ENCODE results near the gene UBE4A.
"Not testable (repeated sequence)": the region's sequence is repeated elsewhere in the genome, so short reads cannot be mapped to it uniquely, and the experiment has no call there.

UBE4A gene

DNA sequence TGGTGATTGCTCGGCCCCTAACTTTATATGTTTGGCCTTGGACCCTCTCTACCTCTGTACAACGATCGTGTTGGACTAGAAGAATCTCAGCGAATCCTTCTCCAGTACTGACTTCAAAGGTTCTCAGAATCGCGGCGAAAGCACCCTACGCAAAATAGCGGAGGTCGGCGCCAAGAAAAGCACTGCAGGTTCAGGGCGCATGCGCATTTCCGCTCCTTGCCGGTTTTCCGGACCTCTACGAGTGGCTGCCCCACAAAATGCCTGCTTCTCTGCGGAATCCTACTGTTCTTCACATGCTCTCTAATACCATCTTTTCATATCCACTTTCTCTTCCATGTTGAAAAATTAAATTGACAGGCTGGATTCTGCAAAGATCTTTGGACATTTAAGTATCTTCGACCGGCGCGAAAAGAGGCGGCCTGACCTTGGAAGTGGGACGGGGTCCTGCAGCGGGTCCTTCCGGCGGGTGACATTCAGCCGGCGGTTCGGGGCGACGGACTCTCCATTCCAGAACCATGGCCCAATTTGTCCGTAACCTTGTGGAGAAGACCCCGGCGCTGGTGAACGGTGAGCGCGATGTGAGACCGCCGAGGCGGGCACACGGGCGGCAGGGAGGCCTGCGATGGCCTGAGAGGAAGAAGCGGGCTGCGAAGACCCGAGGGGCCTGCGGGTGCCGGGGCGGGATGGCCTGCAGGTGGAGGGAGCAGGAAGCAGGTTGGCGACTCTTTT, 41.9 kb downstream of the UBE4A start, which contains the start of gene ATP5MG:
Gene ATP5MG, plus strand, starts transcription at position 456 of the 729 bp plus-strand sequence. Its CDS starts 60 bp downstream, at position 516.
- peak; percentile 84 for DNase-seq (ENCODE audit: low read depth)

DNA sequence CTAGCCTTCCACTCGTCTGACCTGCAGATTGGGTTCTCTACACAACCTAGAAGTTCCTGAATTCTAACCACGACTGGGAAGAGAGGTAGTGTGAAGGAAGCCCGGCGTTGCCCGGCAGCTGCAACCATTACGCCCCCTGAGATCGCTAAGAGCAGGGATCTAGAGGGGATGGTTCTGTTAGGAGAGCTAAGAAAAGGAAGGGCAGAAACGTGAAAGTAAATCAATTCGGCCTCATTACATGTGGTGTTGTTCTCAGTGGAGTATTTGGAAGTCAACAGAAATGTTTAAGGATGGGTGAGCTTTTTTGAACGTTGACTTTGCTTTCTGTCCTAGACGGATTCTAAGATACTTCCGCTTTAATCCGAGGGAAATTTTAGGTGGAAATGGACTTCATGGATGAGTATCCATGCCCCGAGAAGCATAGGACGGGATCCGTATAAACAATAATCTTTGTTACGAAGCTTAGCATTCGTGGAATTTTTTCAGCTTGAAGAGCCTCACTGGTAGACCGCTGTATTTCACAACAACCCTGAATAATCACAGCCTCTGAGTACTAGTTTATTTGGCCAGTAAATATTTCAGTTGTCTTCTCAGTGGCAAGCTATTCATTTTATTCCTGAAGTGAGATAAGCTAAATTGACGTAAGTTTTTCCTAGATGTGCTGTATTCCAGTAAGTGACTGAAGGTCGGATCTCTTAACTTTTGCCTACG, 42.6 kb downstream of the UBE4A start:
- no peak for DNase-seq (ENCODE audit: low read depth)

DNA sequence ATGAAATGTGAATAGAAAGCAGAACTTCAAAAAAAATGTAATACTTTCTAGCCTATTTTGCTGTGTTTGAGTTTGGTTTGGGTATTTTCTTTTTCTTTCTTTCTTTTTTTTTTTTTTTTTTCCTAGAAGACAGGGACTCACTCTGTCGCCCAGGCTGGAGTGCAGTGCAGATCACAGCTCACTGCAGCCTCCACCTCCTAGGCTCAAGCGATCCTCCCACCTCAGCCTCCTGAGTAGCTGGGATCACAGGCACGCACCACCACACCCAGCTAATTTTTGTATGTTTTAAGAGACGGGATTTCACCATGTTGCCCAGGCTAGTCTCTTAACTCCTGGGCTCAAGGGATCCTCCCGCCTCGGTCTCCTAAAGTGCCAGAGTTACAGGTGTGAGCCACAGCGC, 43.2 kb downstream of the UBE4A start:
- DNase-seq (ENCODE audit: low read depth) = not testable (repeated sequence)

DNA sequence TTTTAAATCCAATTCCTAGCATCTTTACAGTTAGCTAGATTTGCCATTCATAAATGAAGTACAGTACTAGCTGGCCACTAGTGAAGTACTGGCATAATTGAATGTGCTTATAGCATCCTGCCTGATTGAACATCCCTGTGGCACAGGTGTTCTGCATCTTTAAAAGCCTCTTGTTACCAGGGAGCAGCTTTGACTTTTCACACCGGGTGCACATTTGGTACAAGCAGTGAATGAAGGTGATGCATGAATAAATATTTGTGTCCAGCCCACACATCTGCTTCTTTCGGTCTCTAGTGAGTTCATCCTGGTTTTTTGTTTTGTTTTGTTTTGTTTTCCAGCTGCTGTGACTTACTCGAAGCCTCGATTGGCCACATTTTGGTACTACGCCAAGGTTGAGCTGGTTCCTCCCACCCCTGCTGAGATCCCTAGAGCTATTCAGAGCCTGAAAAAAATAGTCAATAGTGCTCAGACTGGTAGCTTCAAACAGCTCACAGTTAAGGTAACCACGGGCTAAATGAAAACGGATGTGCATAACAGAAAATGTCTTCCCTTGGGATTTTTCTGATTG, 47.3 kb downstream of the UBE4A start:
- DNase-seq (ENCODE audit: low read depth) = no peak

DNA sequence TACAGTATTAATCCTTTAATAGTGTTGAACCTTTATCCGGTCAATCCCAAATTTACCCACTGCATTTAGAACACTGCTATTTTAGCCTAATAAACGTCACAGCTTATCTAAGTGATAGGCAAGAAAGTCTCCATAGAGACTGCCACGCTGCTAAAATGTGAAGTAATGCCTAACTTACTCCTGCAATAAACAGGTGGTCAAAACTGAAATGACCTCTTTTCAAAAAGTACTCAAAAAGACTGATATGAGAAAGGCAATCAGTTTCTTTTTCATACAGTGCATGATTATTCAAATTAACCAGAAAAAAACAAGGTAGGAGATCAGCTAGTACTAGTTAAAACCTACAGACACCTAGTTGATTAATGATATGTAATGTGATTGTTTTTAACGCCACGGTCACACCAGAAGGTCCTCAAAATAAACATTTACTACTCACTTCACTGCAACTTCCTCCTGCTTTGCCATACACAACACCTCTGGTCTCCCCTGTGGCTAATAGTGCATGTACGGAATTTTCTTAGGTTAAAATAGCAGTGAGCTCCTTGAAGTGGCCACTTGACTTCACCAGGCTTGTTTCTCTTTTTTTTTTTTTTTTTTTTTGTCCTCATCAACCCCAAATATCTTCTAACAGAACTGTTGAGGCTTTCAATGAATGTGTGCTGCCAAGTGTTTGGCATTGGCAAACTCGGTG, 50.8 kb downstream of the UBE4A start:
- no peak for DNase-seq (ENCODE audit: low read depth)

DNA sequence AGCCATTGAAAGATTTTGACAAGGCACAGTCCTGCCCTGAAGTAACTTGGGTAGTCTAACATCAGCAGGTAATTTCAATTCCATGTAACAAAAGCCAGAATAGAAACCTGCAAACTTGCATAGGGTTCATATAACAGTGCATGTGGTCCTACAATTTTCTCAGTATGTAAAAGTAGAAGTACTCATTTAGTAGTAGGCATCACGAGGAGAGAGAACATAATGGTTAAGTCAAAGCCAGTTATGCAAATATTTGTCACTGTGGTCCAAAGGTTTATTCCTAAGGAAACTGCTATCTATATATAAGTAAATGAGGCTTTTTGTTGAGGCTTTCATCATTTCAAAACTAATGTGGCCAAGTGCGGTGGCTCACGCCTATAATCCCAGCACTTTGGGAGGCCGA, 52.1 kb downstream of the UBE4A start:
- DNase-seq (ENCODE audit: low read depth) = no peak

DNA sequence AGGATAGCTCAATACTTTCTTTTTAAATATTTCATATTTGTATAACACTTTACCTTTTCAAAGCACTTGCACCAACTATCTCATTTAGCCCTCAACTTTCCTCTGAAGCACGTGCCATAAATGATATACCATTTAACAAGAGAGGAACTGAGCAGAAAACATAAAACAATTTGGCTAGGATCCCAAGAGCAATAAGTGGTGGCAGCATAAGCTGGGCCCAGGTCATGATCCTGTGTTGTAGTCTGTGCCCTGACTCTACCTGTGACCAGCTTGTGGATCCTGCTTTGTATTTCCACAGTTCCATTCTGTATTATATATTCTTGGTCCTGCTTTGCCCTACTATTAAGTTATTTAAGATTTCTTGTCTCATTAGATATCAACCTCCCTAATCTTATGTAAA, 53.5 kb downstream of the UBE4A start:
- DNase-seq (ENCODE audit: low read depth) = no peak

DNA sequence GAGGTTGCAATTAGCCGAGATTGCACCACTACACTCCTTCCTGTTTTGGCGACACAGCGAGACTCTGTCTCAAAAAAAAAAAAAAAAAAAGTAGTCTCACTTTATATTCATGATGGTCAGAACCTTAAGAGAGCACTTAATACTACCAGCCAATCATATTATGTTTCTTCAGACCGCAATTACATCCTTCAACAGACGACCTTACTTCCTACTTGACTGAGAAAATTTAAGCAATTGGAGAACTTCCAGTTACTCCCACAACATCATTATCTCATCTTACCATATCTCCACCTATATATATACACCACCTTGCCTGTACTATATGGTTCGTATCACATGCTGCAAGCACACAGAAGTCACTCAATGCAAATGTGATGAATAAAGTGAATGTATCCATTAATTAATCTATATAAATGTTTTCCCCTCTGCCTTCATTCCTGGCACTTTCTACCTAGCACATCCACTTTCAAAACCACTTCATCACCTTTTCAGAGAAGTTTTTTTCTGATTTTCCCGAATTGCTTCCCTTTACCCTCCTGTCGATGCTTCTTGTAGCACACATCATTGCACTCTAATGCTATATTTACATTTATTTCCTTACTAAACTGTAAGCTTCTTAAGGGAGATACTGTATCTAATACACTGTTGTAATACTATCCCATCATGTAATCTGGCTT, 55.8 kb downstream of the UBE4A start:
- no peak for DNase-seq (ENCODE audit: low read depth)

DNA sequence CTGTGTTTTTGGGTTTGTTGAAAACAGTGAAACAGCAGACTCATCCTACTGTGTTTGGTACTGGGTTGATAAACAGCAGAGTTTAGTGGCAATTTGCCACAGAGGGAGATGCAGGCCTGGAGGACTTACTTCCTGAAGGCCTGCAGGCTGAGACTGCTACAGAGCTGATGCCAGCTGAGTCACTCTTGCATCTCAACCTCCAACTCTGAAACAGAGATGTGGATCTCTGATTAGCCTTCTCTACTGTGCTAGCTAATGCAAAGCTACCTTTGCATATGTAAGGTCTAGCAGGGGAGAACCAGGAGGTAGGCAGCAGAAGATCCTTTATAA, 56.3 kb downstream of the UBE4A start:
- DNase-seq (ENCODE audit: low read depth) = no peak

DNA sequence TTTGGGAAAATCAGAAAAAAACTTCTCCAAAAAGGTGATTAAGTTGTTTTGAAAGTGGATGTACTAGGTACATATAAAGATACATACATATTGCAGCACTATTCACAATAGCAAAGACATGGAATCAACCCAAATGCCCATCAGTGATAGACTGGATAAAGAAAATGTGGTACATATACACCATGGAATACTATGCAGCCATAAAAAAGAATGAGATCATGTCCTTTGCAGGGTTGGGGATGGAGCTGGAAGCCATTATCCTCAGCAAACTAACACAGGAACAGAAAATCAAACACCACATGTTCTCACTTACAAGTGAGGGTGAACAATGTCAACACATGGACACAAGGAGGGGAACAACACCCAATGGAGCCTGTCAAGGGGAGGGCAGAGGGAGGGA, 57.5 kb downstream of the UBE4A start:
- not testable (repeated sequence) for DNase-seq (ENCODE audit: low read depth)

DNA sequence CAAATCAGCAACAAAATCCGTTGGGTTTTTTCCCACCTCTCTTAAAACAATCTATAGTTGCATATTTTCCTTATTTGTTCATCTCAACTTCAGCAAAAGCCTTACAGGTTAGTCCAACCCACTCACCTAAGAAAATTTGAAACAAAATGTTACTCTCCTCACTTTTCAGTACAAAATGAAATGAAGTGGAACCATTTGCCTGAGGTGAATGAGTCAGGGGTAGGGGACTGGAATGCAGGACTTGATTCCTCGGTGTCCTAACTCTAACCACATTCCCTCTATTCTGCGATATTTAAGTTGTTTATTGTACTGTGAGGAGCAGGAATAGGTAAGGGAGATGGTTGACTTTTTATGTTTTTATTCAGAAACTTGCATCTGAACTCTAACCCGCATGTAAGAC, 58.4 kb downstream of the UBE4A start:
- no peak for DNase-seq (ENCODE audit: low read depth)

DNA sequence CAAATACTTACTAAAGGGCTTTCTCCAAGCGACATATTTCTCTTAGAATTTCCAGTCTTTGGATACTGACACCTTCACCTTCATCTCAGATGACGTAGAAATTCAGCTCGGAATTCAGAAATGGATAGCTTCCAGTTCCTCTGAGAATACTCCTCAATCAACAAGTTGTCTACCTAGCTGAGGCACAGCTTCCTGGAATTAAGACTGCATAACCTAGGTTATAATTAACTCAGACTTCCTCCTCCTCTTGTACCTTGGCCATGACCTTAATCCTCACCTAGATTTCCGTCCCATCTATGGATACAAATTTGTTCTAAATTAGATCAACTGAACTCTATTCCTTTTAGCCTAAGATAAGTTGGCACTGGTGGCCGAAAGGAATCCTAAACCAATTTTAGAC, 59.4 kb downstream of the UBE4A start:
- no peak for DNase-seq (ENCODE audit: low read depth)

DNA sequence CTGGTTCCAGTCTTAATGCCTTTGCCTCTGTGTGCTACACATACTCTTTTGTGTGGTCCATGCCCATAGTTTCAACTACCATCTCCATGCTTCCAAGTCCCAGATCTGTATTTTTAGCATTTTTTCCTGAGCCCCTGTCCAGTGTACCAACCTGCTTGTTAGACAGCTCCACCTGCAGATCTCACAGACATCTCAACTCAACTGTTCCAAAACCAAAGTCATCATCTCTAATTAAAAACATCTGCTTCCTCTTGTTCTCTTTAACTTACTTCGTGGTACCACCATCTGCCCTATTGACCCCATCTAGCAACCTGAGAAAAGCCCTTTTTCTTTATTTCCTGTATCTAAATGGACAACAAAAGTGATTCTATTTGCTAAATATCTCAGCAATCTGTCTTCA, 68.3 kb downstream of the UBE4A start:
- DNase-seq (ENCODE audit: low read depth) = no peak

DNA sequence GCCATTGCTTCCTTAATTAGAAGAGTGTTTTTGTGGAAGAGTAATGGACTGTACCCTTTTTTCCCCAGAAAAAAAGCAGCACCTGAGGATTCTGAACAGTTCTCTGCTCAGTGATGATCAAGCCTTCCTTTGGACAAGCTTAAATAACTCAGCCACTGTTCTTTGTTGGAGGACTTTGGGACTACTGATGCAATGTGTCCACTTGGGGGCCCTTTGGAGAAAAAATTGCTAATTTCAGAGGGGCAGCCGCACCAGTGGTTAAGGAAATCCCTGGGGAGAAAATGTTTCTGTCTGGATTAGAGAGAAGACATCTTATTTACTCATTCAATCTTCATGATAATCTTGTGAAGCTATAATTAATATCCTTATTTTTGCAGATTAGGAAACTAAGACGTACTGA, 71.6 kb downstream of the UBE4A start:
- DNase-seq (ENCODE audit: low read depth) = no peak

DNA sequence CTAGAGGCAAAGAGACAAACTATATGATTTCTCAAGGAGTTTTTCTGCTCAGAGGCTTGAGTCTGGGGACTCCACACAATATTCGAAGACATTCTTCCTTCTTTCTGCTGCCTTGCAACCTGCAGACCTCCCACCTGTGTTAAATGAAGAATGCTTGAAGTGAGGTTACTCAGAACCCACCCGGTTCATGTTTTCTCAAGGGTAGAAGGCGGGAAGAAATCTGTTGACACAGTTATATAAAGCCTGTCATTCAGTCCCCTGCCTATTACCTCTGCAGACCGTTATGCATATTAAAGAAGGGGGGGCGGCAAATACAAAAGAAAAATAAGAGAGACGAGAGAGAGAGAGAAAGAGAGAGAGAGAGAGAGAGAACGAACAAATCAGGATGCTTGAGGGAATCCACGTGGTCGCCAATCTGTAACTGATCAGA, 74.7 kb downstream of the UBE4A start:
- no peak for DNase-seq (ENCODE audit: low read depth)

DNA sequence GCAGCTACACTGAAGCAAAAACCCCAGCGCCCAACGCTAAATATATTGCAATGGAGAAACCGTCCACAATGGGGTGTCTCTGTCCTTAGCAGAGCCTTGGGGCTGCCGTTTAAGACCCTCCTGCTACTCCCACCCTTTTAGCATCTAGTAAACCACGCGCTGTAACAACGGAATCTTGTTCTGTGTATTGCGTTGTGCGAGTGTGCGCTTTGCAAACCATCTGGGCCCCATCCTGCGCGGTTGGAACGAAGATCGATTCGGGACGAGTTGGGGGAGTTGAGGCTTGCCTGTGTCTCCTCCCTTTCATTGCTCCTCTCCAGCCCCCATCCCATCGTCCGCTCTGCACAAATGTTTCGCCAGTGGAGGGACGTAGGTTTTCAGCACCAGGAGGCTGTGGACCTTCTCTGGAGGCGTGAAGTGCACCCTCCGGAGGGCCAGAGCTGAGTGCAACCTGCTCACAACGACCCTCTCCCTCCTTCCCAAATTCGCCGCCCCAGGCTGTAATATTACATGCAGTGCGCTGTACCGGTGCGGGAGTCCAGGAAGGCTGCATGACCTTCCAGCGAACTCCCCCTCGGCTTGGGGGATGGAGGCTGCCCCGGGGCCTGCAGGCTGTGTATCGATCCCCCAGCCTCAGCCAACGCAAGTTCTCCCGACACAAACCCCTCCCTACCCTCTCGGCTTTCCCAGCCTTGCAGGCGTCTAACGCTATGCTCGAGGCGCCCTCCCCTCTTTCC, 75.3 kb downstream of the UBE4A start:
- DNase-seq (ENCODE audit: low read depth) = peak; percentile 30

DNA sequence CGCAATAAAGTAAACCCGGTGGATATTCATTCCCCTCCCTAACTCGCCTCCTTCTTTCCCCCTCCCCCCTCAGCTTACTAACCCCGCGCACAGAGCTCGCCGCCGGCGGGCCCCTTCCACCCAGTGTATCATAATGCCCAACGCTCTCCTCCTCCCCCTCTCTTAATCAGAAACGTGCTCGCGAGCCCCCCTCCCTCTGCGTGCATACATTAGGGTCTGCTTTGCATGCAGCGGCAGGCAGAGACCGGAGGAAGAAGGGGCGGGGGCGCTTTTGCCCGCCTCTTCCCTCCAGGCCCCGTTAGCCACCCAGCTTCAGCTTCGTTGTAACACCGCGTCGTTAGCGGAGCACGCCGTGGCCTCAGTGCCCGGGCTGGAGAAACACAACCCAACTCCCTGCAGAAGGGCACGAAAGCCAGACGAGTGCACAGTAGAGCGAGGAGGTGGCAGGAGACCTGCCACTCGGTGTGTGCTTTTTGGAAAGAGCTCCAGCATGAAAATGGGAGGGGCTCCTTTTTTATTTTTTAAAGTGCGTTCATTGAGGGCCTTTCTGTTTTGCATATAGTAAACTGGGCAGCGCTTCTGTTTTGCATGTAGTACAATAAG, 76.0 kb downstream of the UBE4A start:
- DNase-seq (ENCODE audit: low read depth) = peak; percentile 61

DNA sequence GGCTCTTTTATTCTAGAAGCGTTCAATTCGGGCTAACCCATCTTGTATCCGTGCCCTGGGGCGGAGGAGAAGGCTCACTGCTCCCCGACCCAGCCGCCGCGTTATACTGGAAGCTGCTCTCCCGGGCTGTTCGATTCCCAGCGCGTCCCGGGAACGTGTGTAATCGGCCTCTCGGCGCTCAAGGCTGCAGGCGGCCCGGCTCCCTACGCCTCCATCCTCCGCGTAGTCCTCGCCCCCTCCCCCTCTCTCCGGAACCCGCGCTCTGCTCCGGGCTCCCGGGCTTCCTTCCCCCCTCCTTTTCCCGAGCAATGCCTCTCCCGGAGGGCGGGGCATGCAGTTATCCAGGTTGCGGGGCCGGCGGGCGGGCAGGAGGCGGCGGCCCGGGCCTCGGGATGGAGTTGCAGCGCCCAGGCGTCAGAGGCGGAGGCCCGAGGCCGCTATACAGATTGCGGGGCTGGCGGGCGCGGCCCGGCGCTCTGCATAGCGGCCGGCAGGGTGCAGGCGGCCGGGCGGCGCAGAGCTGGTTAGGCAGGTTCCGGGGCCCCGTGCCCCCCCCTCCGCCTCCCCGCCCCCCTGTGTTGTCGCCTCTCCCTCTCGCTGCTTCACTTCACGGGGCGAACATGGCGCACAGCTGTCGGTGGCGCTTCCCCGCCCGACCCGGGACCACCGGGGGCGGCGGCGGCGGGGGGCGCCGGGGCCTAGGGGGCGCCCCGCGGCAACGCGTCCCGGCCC, 76.7 kb downstream of the UBE4A start, which contains the start of gene KMT2A:
Gene KMT2A, plus strand, starts transcription at position 600 of the 732 bp plus-strand sequence. Its CDS starts 21 bp downstream, at position 621.
- peak; percentile 96 for DNase-seq (ENCODE audit: low read depth)

DNA sequence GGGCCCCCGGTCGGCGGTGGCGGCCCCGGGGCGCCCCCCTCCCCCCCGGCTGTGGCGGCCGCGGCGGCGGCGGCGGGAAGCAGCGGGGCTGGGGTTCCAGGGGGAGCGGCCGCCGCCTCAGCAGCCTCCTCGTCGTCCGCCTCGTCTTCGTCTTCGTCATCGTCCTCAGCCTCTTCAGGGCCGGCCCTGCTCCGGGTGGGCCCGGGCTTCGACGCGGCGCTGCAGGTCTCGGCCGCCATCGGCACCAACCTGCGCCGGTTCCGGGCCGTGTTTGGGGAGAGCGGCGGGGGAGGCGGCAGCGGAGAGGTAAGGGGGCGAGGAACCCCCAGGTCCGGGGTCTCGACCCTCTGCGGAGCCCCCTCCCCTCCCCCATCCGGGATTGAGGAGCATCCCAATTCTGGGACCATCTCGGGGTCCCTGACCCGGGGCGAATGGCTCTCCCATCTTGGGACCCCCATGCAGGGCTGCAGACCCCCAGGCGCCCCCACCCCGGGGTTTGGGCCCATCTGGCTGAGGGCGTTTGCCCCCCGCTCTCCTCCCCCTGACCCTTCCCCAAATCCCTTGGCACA, 77.3 kb downstream of the UBE4A start:
- no peak for DNase-seq (ENCODE audit: low read depth)

Measured in activated T-cell treated with anti-CD3 and anti-CD28 coated beads for 48 hours (primary cell).